WTC11 (cell line): ENCODE results near the gene BCORL1.

ENCODE experiments used
- CREB1 ChIP-seq: sonication (generic); formaldehyde crosslinking; IDR thresholded peaks from 2 replicates; pipeline ENCODE4 v1.8.0; 2023; ENCODE audit warnings: mild to moderate bottlenecking, missing genetic modification reagents
- ELF4 ChIP-seq: sonication (generic); formaldehyde crosslinking; IDR thresholded peaks from 2 replicates; pipeline ENCODE4 v1.8.1; 2022; ENCODE audit warnings: low read depth, mild to moderate bottlenecking, moderate library complexity, missing genetic modification reagents
- ZNF121 ChIP-seq: sonication (generic); formaldehyde crosslinking; IDR thresholded peaks from 2 replicates; pipeline ENCODE4 v1.8.0; 2023; ENCODE audit warnings: missing genetic modification reagents
- ZNF396 ChIP-seq: fragments of 250-450 bp; sonication (Bioruptor Pico); IDR thresholded peaks from 2 replicates; pipeline ENCODE4 v1.8.0; 2021; ENCODE audit warnings: mild to moderate bottlenecking, moderate library complexity, borderline replicate concordance
- TF ChIP-seq, protein P1 (sequence below): sonication (generic); formaldehyde crosslinking; IDR thresholded peaks from 2 replicates; pipeline ENCODE4 v1.8.0; 2022; ENCODE audit warnings: mild to moderate bottlenecking, missing genetic modification reagents
- TF ChIP-seq, protein P2 (sequence below): sonication (generic); formaldehyde crosslinking; IDR thresholded peaks from 2 replicates; pipeline ENCODE4 v1.8.0; 2022; ENCODE audit warnings: mild to moderate bottlenecking, missing genetic modification reagents
- TF ChIP-seq, protein P3 (sequence below): sonication (generic); formaldehyde crosslinking; IDR thresholded peaks from 2 replicates; pipeline ENCODE4 v1.8.1; 2023; ENCODE audit warnings: mild to moderate bottlenecking, moderate library complexity, missing genetic modification reagents
- TF ChIP-seq, protein P4 (sequence below): sonication (generic); formaldehyde crosslinking; IDR thresholded peaks from 2 replicates; pipeline ENCODE4 v1.8.1; 2022; ENCODE audit warnings: low read depth, missing genetic modification reagents, borderline replicate concordance

DNA sequence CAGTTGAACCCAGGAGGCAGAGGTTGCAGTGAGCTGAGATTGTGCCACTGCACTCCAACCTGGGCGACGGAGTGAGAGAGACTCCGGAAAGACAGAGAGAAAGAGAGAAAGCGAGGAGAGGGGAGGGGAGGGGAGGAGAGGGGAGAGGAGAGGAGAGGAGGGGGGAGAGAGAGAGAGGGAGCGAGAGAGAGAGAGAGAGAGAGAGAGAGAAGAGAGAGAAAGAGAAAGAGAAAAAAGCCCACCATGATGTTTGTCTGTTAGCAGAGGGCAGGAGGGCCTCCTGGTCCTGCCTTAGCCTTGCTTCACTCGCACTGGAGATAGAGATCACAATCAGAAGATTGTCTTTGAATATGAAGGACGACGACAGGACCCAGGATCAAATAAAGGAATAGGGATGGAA is 18.7 kb upstream of the BCORL1 start:
- TF ChIP-seq ZNF396 (CRISPR knock-in tag) (no peak), ELF4 (CRISPR knock-in tag) (no peak), ZNF121 (CRISPR knock-in tag) (no peak), CREB1 (no peak)
- TF ChIP-seq, protein P1, sequence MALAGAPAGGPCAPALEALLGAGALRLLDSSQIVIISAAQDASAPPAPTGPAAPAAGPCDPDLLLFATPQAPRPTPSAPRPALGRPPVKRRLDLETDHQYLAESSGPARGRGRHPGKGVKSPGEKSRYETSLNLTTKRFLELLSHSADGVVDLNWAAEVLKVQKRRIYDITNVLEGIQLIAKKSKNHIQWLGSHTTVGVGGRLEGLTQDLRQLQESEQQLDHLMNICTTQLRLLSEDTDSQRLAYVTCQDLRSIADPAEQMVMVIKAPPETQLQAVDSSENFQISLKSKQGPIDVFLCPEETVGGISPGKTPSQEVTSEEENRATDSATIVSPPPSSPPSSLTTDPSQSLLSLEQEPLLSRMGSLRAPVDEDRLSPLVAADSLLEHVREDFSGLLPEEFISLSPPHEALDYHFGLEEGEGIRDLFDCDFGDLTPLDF (CRISPR knock-in tag) = no peak
- TF ChIP-seq, protein P2, sequence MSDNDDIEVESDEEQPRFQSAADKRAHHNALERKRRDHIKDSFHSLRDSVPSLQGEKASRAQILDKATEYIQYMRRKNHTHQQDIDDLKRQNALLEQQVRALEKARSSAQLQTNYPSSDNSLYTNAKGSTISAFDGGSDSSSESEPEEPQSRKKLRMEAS (CRISPR knock-in tag) = no peak
- TF ChIP-seq, protein P3, sequence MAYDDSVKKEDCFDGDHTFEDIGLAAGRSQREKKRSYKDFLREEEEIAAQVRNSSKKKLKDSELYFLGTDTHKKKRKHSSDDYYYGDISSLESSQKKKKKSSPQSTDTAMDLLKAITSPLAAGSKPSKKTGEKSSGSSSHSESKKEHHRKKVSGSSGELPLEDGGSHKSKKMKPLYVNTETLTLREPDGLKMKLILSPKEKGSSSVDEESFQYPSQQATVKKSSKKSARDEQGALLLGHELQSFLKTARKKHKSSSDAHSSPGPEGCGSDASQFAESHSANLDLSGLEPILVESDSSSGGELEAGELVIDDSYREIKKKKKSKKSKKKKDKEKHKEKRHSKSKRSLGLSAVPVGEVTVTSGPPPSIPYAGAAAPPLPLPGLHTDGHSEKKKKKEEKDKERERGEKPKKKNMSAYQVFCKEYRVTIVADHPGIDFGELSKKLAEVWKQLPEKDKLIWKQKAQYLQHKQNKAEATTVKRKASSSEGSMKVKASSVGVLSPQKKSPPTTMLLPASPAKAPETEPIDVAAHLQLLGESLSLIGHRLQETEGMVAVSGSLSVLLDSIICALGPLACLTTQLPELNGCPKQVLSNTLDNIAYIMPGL = no peak
- TF ChIP-seq, protein P4, sequence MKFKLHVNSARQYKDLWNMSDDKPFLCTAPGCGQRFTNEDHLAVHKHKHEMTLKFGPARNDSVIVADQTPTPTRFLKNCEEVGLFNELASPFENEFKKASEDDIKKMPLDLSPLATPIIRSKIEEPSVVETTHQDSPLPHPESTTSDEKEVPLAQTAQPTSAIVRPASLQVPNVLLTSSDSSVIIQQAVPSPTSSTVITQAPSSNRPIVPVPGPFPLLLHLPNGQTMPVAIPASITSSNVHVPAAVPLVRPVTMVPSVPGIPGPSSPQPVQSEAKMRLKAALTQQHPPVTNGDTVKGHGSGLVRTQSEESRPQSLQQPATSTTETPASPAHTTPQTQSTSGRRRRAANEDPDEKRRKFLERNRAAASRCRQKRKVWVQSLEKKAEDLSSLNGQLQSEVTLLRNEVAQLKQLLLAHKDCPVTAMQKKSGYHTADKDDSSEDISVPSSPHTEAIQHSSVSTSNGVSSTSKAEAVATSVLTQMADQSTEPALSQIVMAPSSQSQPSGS (CRISPR knock-in tag) = no peak
